HG03342 (cell line): Measurements from ENCODE around the gene GNS.
"Not testable (repeated sequence)": the region's sequence is repeated elsewhere in the genome, so short reads cannot be mapped to it uniquely, and the experiment has no call there.

ENCODE experiments used
- ATAC-seq: cut with Tn5 transposase; IDR thresholded peaks from one replicate; pipeline ENCODE4 v1.9.1; 2021; ENCODE audit warnings: mild to moderate bottlenecking, moderate library complexity; ENCODE audit not compliant: unreplicated experiment

GNS gene

DNA sequence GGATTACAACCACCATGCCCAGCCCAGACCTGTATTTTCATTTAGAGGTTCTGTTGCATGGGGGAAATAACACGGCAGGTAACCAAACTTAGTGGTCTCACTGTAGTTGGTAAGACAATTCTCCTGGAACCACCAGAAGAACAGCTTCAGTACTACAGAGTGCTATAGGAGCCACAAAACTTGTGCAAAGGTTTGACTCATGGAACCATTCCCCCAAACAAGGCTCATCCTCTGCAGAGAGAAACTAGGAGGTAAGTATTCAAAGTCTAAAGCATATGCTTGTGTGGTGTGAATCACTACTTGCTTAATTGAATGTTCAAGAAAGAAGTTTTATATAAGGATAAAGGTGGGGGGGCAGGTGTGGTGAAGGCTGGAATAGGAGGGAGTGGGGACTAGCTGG, 58.7 kb downstream of the GNS start:
- ATAC-seq, result no peak

DNA sequence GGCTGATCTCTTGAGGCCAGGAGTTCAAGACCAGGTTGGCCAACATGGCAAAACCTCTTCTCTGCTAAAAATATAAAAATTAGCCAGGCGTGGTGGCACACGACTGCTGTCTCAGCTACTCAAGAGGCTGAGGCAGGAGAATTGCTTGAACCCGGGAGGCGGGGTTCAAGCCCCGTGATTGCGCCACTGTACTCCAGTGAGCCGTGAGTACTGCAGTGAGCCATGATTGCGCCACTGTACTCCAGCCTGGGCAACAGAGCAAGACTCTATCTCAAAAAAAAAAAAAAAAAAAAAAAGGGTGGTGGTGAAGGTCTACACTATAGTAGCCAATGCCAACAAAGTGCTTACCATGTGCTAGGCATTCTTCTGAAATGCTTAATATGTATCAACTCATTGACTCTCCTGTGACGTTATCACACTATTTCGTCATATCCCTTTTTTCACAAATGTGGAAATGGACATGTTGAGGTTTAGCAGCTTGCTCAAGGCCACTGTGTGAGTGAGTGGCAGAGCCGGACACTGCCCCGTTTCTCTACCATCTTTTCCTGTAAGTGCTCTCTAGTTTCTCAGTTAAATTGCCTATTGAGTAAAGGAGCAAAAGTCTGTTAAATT, 59.6 kb downstream of the GNS start:
- ATAC-seq, result no peak

DNA sequence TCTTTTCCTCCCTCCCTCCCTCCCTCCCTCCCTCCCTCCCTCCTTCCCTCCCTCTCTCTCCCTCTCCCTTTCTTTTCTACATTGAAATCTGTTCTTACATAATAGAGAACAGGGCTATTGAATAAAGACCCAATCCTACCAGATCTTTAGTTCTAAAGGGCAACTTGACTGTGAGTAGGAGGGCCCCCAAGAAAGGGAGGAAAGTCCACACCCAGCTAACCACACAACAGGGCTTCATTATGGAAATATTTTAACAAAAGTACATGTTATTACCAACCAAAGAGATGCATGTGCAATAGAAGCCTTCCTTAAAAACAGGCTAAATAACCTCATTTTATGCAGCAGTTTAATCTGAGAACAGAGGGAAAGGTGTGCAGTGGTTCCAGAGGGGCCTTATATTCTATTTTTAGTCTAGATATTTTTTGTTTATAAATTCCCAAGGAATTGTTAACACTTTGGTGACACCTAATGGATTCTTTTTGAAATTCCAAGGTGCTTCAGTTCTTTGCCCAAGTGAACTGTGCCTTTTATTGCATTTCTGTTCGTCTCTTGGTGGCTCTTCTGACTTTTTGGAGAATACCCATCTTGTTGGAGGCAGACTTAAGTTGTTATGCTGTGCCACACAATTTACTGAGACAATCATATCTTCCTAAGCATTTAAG, 63.0 kb downstream of the GNS start:
- ATAC-seq, result no peak

- ATAC-seq, result no peak
Measured at GRCh38 chr12:64695550-64695949, 63.7 kb downstream of the GNS start.

DNA sequence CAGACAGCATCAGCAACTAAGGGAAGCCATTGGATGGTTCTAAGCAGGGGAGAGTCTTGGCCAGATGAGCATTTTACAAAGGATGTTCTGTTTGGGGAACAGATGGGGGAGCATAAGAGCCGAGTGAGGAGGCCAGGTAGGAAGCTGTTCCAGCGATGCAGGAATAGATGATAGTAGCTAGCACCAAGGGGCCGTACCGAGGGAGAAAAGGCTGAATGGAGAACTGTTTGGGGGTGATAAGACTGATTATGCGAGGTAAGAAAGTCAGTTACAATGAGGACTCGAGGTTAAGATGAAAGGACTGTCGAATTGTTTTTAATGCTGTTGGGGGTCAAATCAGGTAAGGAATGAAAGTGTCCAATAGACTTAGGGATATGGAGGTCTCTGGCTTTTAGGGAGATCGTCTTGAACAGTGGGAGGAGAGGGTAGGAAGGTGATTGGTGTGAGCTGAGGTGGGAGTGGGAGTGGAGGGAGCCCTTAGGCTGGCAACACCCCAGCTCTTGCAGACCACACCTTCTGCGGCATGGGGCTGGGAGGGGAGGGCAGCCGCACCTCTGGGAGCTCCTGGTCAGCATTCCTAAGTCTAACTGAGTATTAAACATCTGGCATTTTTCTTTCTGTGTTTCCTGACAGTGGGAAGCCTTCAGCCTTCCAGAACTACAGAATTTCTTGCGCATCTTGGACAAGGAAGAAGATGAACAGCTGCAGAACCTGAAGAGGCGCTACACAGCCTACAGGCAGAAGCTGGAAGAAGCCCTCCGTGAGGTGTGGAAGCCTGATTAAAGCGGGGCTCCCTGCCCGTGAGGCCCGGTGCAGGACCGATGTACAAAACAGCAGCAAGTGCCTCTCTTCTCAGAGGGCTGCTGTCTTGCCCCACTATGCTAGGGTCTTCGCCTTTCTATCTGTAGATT, 64.8 kb downstream of the GNS start:
- no peak for ATAC-seq

DNA sequence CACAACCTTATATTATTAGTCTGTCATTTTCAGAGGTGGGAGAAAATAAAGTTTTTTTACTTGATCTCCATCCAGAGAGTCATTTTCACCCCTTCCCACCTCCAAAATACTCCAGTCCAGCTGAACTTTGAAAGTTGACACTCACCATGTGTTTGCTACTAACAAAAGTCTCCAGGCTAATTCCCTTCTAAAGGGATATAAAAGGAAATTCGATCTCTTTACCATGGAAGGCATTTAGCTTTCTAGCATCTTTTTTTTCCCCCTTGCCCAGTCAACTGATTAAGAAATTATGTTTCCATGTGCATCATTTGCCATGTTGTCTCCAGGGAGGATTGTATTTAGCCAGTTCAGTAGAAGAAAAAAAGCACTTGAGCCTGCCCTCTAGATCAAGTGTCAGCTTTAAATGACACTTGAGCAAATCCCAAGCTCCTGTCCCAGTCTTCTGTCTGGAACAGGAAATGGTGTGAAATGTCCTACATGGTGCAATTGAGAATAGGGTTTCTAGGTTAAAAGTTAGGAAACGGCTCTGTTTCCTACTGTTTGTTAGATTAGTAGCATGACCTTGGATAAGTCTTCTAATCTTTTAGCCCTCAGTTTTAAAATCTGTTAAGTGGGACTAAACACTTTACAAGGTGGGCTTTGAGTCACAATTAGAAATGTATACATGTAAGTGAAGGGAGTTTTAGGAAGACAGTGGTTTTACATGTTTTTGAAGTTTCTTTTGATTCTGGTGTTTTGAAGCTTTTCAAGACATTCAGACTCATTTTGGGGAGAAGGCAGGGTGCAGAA, 67.2 kb downstream of the GNS start:
- no peak for ATAC-seq

DNA sequence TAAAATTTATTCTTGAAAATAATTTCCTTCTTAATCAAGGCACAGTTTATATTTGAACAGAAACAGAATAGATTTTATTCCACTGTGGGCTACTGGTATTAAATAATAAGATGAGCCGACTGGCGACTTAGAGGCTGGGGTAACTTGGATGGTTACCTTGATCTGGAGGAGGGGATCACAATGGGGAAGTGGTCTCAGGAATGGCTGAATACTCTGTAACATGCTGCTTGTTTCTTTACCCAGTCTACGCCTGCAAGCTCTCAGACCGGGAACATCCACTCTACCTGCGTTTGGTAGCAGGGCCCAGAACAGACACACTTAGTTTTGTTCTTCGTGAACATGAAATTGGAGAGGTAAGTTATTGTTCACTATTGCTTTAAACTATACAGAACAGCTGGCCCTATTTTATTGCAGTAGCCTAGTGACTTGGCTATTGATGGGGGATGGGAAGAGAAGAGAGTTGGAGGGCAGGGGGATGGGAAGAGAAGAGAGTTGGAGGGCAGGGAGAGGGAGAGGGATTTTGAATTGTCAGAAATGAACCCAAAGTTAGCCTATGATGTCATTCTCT, 67.9 kb downstream of the GNS start:
- no peak for ATAC-seq

GRCh38 chr12:64690236-64690635, 69.0 kb downstream of the GNS start:
- not testable (repeated sequence) for ATAC-seq

- ATAC-seq, result no peak
Measured at GRCh38 chr12:64688715-64689114, 70.5 kb downstream of the GNS start.

DNA sequence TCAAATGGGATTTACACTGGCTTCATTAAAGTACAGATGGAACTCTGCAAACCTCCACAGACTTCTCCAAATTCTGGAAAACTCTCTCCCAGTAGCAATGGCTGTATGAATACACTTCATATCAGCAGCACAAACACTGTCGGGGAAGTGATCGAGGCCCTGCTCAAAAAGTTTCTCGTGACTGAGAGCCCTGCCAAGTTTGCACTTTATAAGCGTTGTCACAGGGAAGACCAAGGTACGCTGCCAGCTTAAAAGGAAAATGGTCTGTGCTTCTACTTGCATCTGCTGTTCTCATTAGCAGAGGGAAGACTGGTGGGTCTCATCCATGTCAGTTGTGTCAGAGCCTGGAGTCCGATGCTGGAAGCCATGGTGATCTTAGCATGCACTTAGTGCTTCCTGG, 71.0 kb downstream of the GNS start:
- ATAC-seq, result no peak

- no peak for ATAC-seq
Measured at GRCh38 chr12:64687816-64688215, 71.4 kb downstream of the GNS start.

DNA sequence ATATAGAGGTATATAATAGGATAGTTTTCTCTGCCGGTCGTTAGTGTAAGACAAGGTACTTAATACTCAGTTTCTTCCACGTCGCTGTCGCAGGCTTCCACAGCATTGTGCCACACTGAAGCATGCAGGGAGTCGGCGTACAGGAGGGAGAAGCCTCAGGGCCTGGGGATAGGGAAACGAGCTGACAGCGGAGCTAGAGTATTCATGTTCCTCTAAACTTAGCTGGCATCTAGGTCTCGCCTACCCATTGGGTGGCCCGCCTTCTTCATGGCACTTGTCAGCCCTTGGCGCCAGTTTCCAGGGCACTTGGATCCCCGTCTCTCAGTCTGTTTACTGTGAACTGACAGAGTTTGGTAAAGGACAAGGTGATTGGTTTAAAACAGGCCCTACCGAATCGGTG, 73.6 kb downstream of the GNS start:
- no peak for ATAC-seq

GRCh38 chr12:64685050-64685449, 74.2 kb downstream of the GNS start:
- ATAC-seq, result no peak

- no peak for ATAC-seq
Measured at GRCh38 chr12:64683816-64684543, 75.2 kb downstream of the GNS start.

- no peak for ATAC-seq
Measured at GRCh38 chr12:64682572-64683277, 76.5 kb downstream of the GNS start.

GRCh38 chr12:64681200-64682052, 77.8 kb downstream of the GNS start:
- no peak for ATAC-seq

DNA sequence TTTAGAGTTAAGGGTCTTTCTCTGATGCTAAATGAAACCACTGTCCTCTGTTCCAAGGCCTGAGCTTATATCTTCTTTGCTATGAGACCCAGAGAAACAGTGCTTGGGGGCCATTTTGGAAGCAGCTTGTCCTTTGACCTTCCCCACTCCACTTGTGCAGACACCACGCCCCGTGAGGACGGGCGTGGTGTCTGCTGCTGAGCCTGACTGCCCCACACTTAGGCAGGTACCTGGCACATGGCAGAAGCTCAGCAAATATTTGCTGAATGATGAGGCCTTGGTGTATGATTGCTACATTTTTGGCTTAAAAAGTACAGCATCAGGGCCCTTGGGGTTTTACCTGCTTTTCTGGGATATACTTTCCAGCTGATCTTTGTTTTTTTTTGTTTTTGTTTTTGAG, 79.0 kb downstream of the GNS start:
- no peak for ATAC-seq

DNA sequence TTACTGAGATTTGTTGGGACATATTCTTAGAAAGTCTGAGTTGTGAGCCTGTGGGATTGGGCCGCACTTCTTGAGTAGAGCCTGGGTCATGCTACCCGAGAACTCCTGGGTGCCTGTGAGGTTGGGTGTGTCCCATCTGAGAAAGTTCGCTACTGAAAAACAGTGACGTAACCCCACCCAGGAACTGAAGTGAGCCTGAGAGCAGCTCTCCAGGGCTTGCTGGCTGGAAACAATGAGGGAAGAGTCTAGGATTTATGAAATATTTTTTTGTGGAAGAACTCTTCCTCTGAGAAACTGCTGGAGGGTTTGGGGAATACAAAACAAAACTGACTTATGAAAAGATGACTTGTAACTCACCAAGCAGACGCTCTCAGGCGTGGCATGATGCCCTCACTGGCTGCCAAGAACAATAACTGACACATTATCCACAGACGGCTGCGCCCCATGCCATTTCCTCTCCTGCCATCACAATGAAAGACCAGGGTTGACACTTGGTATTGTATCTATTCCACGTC, 79.7 kb downstream of the GNS start:
- ATAC-seq, result no peak
